Mucosa of rectum (tissue), 2 donors: Measurements from ENCODE around the gene AK6.

Source experiments
- H3K27ac ChIP-seq, 2 donors: one replicate each; pipeline ENCODE4 v1.7.0; 2013; ENCODE audit warnings: inconsistent platforms in 2 of 2, low read depth in 2 of 2, low read length in 2 of 2
- H3K27me3 ChIP-seq, 2 donors: one replicate each; pipeline ENCODE4 v1.7.0; 2013; ENCODE audit warnings: low read length in 2 of 2; ENCODE audit not compliant: control insufficient read depth in 2 of 2, insufficient read depth in 2 of 2
- H3K36me3 ChIP-seq, 2 donors: one replicate each; pipeline ENCODE4 v1.7.0; 2013; ENCODE audit warnings: low read length in 2 of 2; ENCODE audit not compliant: control insufficient read depth in 2 of 2, insufficient read depth in 2 of 2
- H3K4me1 ChIP-seq, 2 donors: one replicate each; pipeline ENCODE4 v1.7.0; 2013; ENCODE audit warnings: low read length in 2 of 2, mild to moderate bottlenecking in 1 of 2; ENCODE audit not compliant: control insufficient read depth in 2 of 2, insufficient read depth in 2 of 2
- H3K4me3 ChIP-seq, 2 donors: one replicate each; pipeline ENCODE4 v1.7.0; 2013; ENCODE audit warnings: low read length in 2 of 2
- H3K9ac ChIP-seq, 2 donors: one replicate each; pipeline ENCODE4 v1.7.0; 2013; ENCODE audit warnings: low read length in 2 of 2, low read depth in 1 of 2, mild to moderate bottlenecking in 1 of 2
- H3K9me3 ChIP-seq, 2 donors: one replicate each; pipeline ENCODE4 v1.7.0; 2013; ENCODE audit warnings: low read length in 2 of 2; ENCODE audit not compliant: control insufficient read depth in 2 of 2
- donor health status: healthy.
- donor health status: Normal muscosa, but diverticular disease.

The AK6 gene

GRCh38 chr5:69313428-69313827 is 55.9 kb downstream of the AK6 start:
- H3K27me3 ChIP-seq = no peaks in the 10 kb centered on the region
- peaks cover 19 to 25% of the 10 kb centered on the region in 2 donors for H3K36me3 ChIP-seq
- no peaks in the 10 kb centered on the region for H3K4me1 ChIP-seq
- H3K9ac ChIP-seq = no peak overlapping the region
- no peak overlapping the region for H3K27ac ChIP-seq
- H3K9me3 ChIP-seq = no peaks in the 10 kb centered on the region
- no peak overlapping the region for H3K4me3 ChIP-seq

GRCh38 chr5:69312459-69313160 is 56.7 kb downstream of the AK6 start:
- H3K4me1 ChIP-seq = no peaks in the 10 kb centered on the region
- no peak overlapping the region for H3K27ac ChIP-seq
- H3K27me3 ChIP-seq = no peaks in the 10 kb centered on the region
- H3K4me3 ChIP-seq = no peak overlapping the region
- H3K9ac ChIP-seq = no peak overlapping the region
- peaks cover 26% of the 10 kb centered on the region in 2 donors for H3K36me3 ChIP-seq
- no peaks in the 10 kb centered on the region for H3K9me3 ChIP-seq

- H3K27me3 ChIP-seq = no peaks in the 10 kb centered on the region
- H3K27ac ChIP-seq = no peak overlapping the region
- H3K36me3 ChIP-seq = peaks cover 21 to 26% of the 10 kb centered on the region in 2 donors
These were observed 59.9 kb downstream of the AK6 start for GRCh38 chr5:69309380-69309779.

GRCh38 chr5:69308046-69308553 is 61.2 kb downstream of the AK6 start:
- H3K4me1 ChIP-seq = no peaks in the 10 kb centered on the region
- no peaks in the 10 kb centered on the region for H3K9me3 ChIP-seq
- H3K4me3 ChIP-seq = no peak overlapping the region
- peaks cover 13 to 19% of the 10 kb centered on the region in 2 donors for H3K36me3 ChIP-seq
- H3K27ac ChIP-seq = no peak overlapping the region
- H3K27me3 ChIP-seq = no peaks in the 10 kb centered on the region
- no peak overlapping the region for H3K9ac ChIP-seq

More at GRCh38 chr5:69309380-69309779, 59.9 kb downstream of the AK6 start:
- Histone ChIP-seq H3K4me3 (no peak overlapping the region), H3K9me3 (no peaks in the 10 kb centered on the region), H3K4me1 (no peaks in the 10 kb centered on the region), H3K9ac (no peak overlapping the region)

- Histone ChIP-seq H3K27ac (no peak overlapping the region), H3K27me3 (no peaks in the 10 kb centered on the region), H3K36me3 (peaks cover 10 to 13% of the 10 kb centered on the region in 2 donors), H3K4me1 (no peaks in the 10 kb centered on the region), H3K4me3 (no peak overlapping the region), H3K9ac (no peak overlapping the region), H3K9me3 (no peaks in the 10 kb centered on the region)
These were observed 63.8 kb downstream of the AK6 start for GRCh38 chr5:69305512-69305911.
